ENCODE data around the gene CUL1. TPM values are rescaled to one million over a fixed set of nuclear protein-coding genes. Genes with fewer than 3 reads are reported as not detected.

Gene CUL1
- total RNA-seq, 6 donors from 2014 or later, result 29.0 to 65.0 (median 45.9) TPM

- no peaks in the 10 kb centered on the region for H3K4me1 ChIP-seq
- ATAC-seq (ENCODE audit: low FRiP score in 2 of 2), result no peak
- 91 to 98% methylated on average over 2 of the region's 2 CpGs for WGBS, 2 donors
Measured at GRCh38 chr7:148821422-148821821, 122.7 kb downstream of the CUL1 start.

GRCh38 chr7:148824864-148825263, 126.2 kb downstream of the CUL1 start:
- TF ChIP-seq POLR2A (IDR thresholded peaks at IDR 0.05) (no peak), POLR2AphosphoS5 (IDR thresholded peaks at IDR 0.05) (no peak), EP300 (IDR thresholded peaks at IDR 0.05) (no peak), CTCF (IDR thresholded peaks at IDR 0.05) (no peak)
- Histone ChIP-seq H3K36me3 (no peaks in the 10 kb centered on the region), H3K4me1 (no peaks in the 10 kb centered on the region), H3K4me3 (no peak overlapping the region), H3K27me3 (no peaks in the 10 kb centered on the region), H3K9me3 (no peaks in the 10 kb centered on the region), H3K27ac (no peak overlapping the region)
- DNase-seq, result no peak
- 91 to 95% methylated on average over 2 of the region's 2 CpGs for WGBS, 2 donors
- no peak for ATAC-seq (ENCODE audit: low FRiP score in 2 of 2)

More at GRCh38 chr7:148821422-148821821, 122.7 kb downstream of the CUL1 start:
- no peak for DNase-seq
- Histone ChIP-seq H3K4me3 (no peak overlapping the region), H3K27me3 (no peaks in the 10 kb centered on the region), H3K9me3 (no peaks in the 10 kb centered on the region), H3K27ac (no peak overlapping the region), H3K36me3 (no peaks in the 10 kb centered on the region)
- TF ChIP-seq POLR2A (IDR thresholded peaks at IDR 0.05) (no peak), CTCF (IDR thresholded peaks at IDR 0.05) (no peak), EP300 (IDR thresholded peaks at IDR 0.05) (no peak), POLR2AphosphoS5 (IDR thresholded peaks at IDR 0.05) (no peak)

- WGBS, 2 donors, result 74 to 75% methylated on average over 5 of the region's 5 CpGs
- no peaks in the 10 kb centered on the region for H3K27me3 ChIP-seq
- no peak overlapping the region for H3K4me3 ChIP-seq
- DNase-seq (no peak), ATAC-seq (ENCODE audit: low FRiP score in 2 of 2) (no peak)
- H3K27ac ChIP-seq, result no peak overlapping the region
- H3K9me3 ChIP-seq, result no peaks in the 10 kb centered on the region
- H3K36me3 ChIP-seq, result no peaks in the 10 kb centered on the region
- H3K4me1 ChIP-seq, result no peaks in the 10 kb centered on the region
- no peak for TF ChIP-seq POLR2A (IDR thresholded peaks at IDR 0.05)
Measured at GRCh38 chr7:148825338-148825737, 126.6 kb downstream of the CUL1 start.

GRCh38 chr7:148828965-148829364, 130.3 kb downstream of the CUL1 start:
- H3K36me3 ChIP-seq, result no peaks in the 10 kb centered on the region
- H3K9me3 ChIP-seq, result no peaks in the 10 kb centered on the region
- WGBS, 2 donors, result 100% methylated on average over 1 of the region's 1 CpG
- TF ChIP-seq CTCF (IDR thresholded peaks at IDR 0.05) (no peak), EP300 (IDR thresholded peaks at IDR 0.05) (no peak), POLR2AphosphoS5 (IDR thresholded peaks at IDR 0.05) (no peak), POLR2A (IDR thresholded peaks at IDR 0.05) (no peak)
- no peaks in the 10 kb centered on the region for H3K27me3 ChIP-seq
- no peak overlapping the region for H3K27ac ChIP-seq
- DNase-seq (no peak), ATAC-seq (ENCODE audit: low FRiP score in 2 of 2) (no peak)
- no peak overlapping the region for H3K4me3 ChIP-seq
- no peaks in the 10 kb centered on the region for H3K4me1 ChIP-seq

GRCh38 chr7:148830897-148831692, 132.4 kb downstream of the CUL1 start:
- DNase-seq, result no peak

More at GRCh38 chr7:148830897-148831692, 132.4 kb downstream of the CUL1 start:
- WGBS, 2 donors, result 96 to 97% methylated on average over 5 of the region's 5 CpGs
- TF ChIP-seq POLR2A (IDR thresholded peaks at IDR 0.05) (no peak), POLR2AphosphoS5 (IDR thresholded peaks at IDR 0.05) (no peak), EP300 (IDR thresholded peaks at IDR 0.05) (no peak), CTCF (IDR thresholded peaks at IDR 0.05) (no peak)
- H3K4me3 ChIP-seq, result no peak overlapping the region
- no peaks in the 10 kb centered on the region for H3K4me1 ChIP-seq
- H3K27me3 ChIP-seq, result no peaks in the 10 kb centered on the region
- ATAC-seq (ENCODE audit: low FRiP score in 2 of 2), result no peak
- no peaks in the 10 kb centered on the region for H3K36me3 ChIP-seq
- no peaks in the 10 kb centered on the region for H3K9me3 ChIP-seq
- no peak overlapping the region for H3K27ac ChIP-seq

Data from upper lobe of left lung (tissue), 6 donors.